Measurements from ENCODE around the gene PUM1.

DNA sequence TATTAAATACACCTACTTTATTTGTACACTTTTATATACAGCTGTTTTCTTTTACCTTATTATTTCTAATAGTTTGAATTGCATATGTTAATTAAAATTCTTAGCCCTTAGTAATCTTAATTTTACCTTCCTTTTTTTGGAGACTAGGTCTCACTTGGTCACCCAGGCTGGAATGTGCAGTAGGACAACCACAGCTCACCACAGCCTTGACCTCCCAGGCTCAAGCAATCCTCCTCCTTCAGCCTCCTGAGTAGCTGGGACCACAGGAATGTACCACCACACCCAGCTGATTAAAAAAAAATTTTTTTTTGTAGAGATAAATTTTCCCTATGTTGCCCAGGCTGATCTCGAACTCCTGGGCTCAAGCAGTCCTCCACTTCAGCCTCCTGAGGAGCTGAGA, 141.9 kb downstream of the PUM1 start:
- TF ChIP-seq POLR2AphosphoS5 (IDR thresholded peaks at IDR 0.05; ENCODE audit: borderline replicate concordance, low read depth, low read length), result no peak
- TF ChIP-seq EZH2 (IDR thresholded peaks at IDR 0.05), result no peak

Measured in SK-N-MC (cell line).